GM23248 (cell line): ENCODE measurements around the gene TPO. TPM values are rescaled to one million over a fixed set of nuclear protein-coding genes. Genes with fewer than 3 reads are reported as not detected.

ENCODE experiments used
- DNase-seq: peaks from one replicate; pipeline ENCODE4 v3.0.0-alpha.2; 2015
- H2AFZ ChIP-seq: fragments of 200-600 bp; sonication (generic); 2 replicates; pipeline ENCODE4 v1.6.1; 2016; ENCODE audit warnings: antibody characterized with exemption
- H3F3A ChIP-seq: fragments of 200-600 bp; sonication (generic); 2 replicates; pipeline ENCODE4 v1.6.1; 2016; ENCODE audit warnings: mild to moderate bottlenecking, antibody characterized with exemption, mixed run types; ENCODE audit not compliant: insufficient read depth
- H3K27ac ChIP-seq: fragments of 200-600 bp; sonication (generic); 2 replicates; pipeline ENCODE4 v1.5.1; 2016; ENCODE audit warnings: mild to moderate bottlenecking
- H3K27me3 ChIP-seq: fragments of 200-600 bp; sonication (generic); replicated peaks from 2 replicates; pipeline ENCODE4 v1.6.1; 2016; ENCODE audit warnings: mild to moderate bottlenecking; ENCODE audit not compliant: insufficient read depth
- H3K36me3 ChIP-seq: fragments of 200-600 bp; sonication (generic); 2 replicates; pipeline ENCODE4 v1.6.1; 2016; ENCODE audit warnings: low read depth, mild to moderate bottlenecking
- H3K4me1 ChIP-seq: fragments of 200-600 bp; sonication (generic); 2 replicates; pipeline ENCODE4 v1.6.1; 2016; ENCODE audit warnings: mild to moderate bottlenecking; ENCODE audit not compliant: insufficient read depth
- H3K4me2 ChIP-seq: fragments of 200-600 bp; sonication (generic); one replicate; pipeline ENCODE4 v1.6.1; 2016; ENCODE audit warnings: mild to moderate bottlenecking; ENCODE audit not compliant: unreplicated experiment
- H3K4me3 ChIP-seq: fragments of 200-600 bp; sonication (generic); 2 replicates; pipeline ENCODE4 v1.5.1; 2016; ENCODE audit warnings: mild to moderate bottlenecking
- H3K79me2 ChIP-seq: fragments of 200-600 bp; sonication (generic); 2 replicates; pipeline ENCODE4 v1.6.1; 2016; ENCODE audit warnings: mild to moderate bottlenecking; ENCODE audit not compliant: insufficient read depth
- H3K9ac ChIP-seq: fragments of 200-600 bp; sonication (generic); 2 replicates; pipeline ENCODE4 v1.6.1; 2016; ENCODE audit warnings: mild to moderate bottlenecking
- H3K9me2 ChIP-seq: fragments of 200-600 bp; sonication (generic); 2 replicates; pipeline ENCODE4 v1.6.1; 2016; ENCODE audit warnings: mixed run types, mild to moderate bottlenecking, moderate library complexity; ENCODE audit not compliant: insufficient read depth
- H3K9me3 ChIP-seq: fragments of 200-600 bp; sonication (generic); one replicate; pipeline ENCODE4 v1.6.1; 2017; ENCODE audit warnings: low read depth
- H4K20me1 ChIP-seq: fragments of 200-600 bp; sonication (generic); 2 replicates; pipeline ENCODE4 v1.6.0; 2016; ENCODE audit not compliant: insufficient read depth
- EZH2 ChIP-seq: fragments of 200-600 bp; sonication (generic); IDR thresholded peaks from 2 replicates; pipeline ENCODE4 v1.6.1; 2018; ENCODE audit warnings: antibody characterized with exemption, mild to moderate bottlenecking; ENCODE audit not compliant: insufficient read depth, poor library complexity, severe bottlenecking
- EZH2phosphoT487 ChIP-seq: fragments of 200-600 bp; sonication (generic); IDR thresholded peaks from 2 replicates; pipeline ENCODE4 v1.6.1; 2018; ENCODE audit warnings: antibody characterized with exemption, moderate library complexity, mild to moderate bottlenecking, low read depth; ENCODE audit not compliant: insufficient read depth
- WGBS, 2 experiments: methylation state at CpG; one replicate each; pipeline ENCODE4 v1.1.6; 2015 to 2017; ENCODE audit warnings: low lambda C conversion rate in 2 of 2, low coverage in 1 of 2; ENCODE audit errors: missing lambda C conversion rate in 2 of 2; 5-methylcytosine and 5-hydroxymethylcytosine counted together
- in situ Hi-C: fragments of 300-500 bp; cut with MboI; formaldehyde crosslinking; loops from 2 replicates; pipeline ENCODE4 v1.15.0; 2020
- polyA plus RNA-seq: library from polyadenylated mRNA; unstranded; fragments of >200 nt; fragmentation: Nextera tagmentation; extraction: Ambion mirVana; gene quantifications from 2 replicates; pipeline ENCODE4 v1.2.1, GENCODE V29; 2016
- total RNA-seq: library from RNA; depleted of rRNA; stranded (reverse); fragments of >200 nt; shearing (Covaris generic); gene quantifications from 2 replicates; pipeline ENCODE4 v1.2.3, GENCODE V29; 2014; rRNA removed

Gene TPO
- not detected in 2 replicates for total RNA-seq
- not detected in 2 replicates for polyA plus RNA-seq

GRCh38 chr2:1413156-1413710 is at the start of gene TPO:
TPO (plus strand) TSS chr2:1413463; CDS start chr2:1414409, 946 bp downstream.
- 37 to 44% methylated on average over 15 of the region's 15 CpGs for WGBS, 2 experiments

GRCh38 chr2:1366546-1367134 is 46.6 kb upstream of the TPO start:
- H2AFZ ChIP-seq = no peak overlapping the region
- H3K4me3 ChIP-seq = no peak overlapping the region
- H3F3A ChIP-seq = no peaks in the 10 kb centered on the region
- in situ Hi-C loops = no loop called here
- no peak overlapping the region for H3K27ac ChIP-seq
- no peak overlapping the region for H3K4me2 ChIP-seq
- H3K36me3 ChIP-seq = no peaks in the 10 kb centered on the region
- H3K9ac ChIP-seq = no peak overlapping the region
- no peaks in the 10 kb centered on the region for H3K9me3 ChIP-seq
- H3K4me1 ChIP-seq = no peaks in the 10 kb centered on the region
- 47 to 52% methylated on average over 20 of the region's 20 CpGs for WGBS, 2 experiments
- no peak for DNase-seq
- H3K9me2 ChIP-seq = no peaks in the 10 kb centered on the region
- TF ChIP-seq EZH2phosphoT487 (no peak), EZH2 (no peak)
- H3K79me2 ChIP-seq = no peaks in the 10 kb centered on the region
- H3K27me3 ChIP-seq = no peaks in the 10 kb centered on the region
- no peaks in the 10 kb centered on the region for H4K20me1 ChIP-seq

More at GRCh38 chr2:1413156-1413710, at the start of gene TPO:
- Histone ChIP-seq H3F3A (peaks cover 6% of the 10 kb centered on the region; the same call in 1 of the 2 replicates), H3K4me2 (no peak within 1 kb of the TSS), H3K9ac (no peak within 1 kb of the TSS), H3K79me2 (no peaks in the 10 kb centered on the region), H3K27ac (no peak within 1 kb of the TSS), H3K9me2 (no peaks in the 10 kb centered on the region), H2AFZ (no peak within 1 kb of the TSS), H3K9me3 (no peaks in the 10 kb centered on the region), H3K36me3 (no peaks in the 10 kb centered on the region), H3K27me3 (no peaks in the 10 kb centered on the region), H3K4me1 (no peaks in the 10 kb centered on the region), H4K20me1 (no peaks in the 10 kb centered on the region), H3K4me3 (no peak within 1 kb of the TSS)
- TF ChIP-seq EZH2 (no peak), EZH2phosphoT487 (no peak)
- in situ Hi-C loops = no loop called here
- no peak for DNase-seq

GRCh38 chr2:1367601-1368000 is 45.7 kb upstream of the TPO start:
- Histone ChIP-seq H3K4me2 (no peak overlapping the region), H3K9me3 (no peaks in the 10 kb centered on the region), H3K9me2 (no peaks in the 10 kb centered on the region), H3K36me3 (no peaks in the 10 kb centered on the region), H3K9ac (no peak overlapping the region), H3K4me3 (no peak overlapping the region), H3K27ac (no peak overlapping the region), H3K4me1 (no peaks in the 10 kb centered on the region), H3F3A (no peaks in the 10 kb centered on the region), H3K27me3 (no peaks in the 10 kb centered on the region), H3K79me2 (no peaks in the 10 kb centered on the region), H2AFZ (no peak overlapping the region), H4K20me1 (no peaks in the 10 kb centered on the region)
- no peak for DNase-seq
- in situ Hi-C loops = no loop called here
- WGBS, 2 experiments = 13 to 16% methylated on average over 9 of the region's 9 CpGs
- no peak for TF ChIP-seq EZH2
- TF ChIP-seq EZH2phosphoT487 = no peak

GRCh38 chr2:1369905-1370304 is 43.4 kb upstream of the TPO start:
- Histone ChIP-seq H3K9me3 (no peaks in the 10 kb centered on the region), H3K4me2 (no peak overlapping the region), H3K27me3 (no peaks in the 10 kb centered on the region), H3K27ac (no peak overlapping the region), H3K36me3 (no peaks in the 10 kb centered on the region), H3K9ac (no peak overlapping the region), H3K4me1 (no peaks in the 10 kb centered on the region), H2AFZ (no peak overlapping the region), H3K9me2 (no peaks in the 10 kb centered on the region), H3F3A (no peaks in the 10 kb centered on the region), H4K20me1 (no peaks in the 10 kb centered on the region), H3K79me2 (no peaks in the 10 kb centered on the region), H3K4me3 (no peak overlapping the region)
- DNase-seq = no peak
- TF ChIP-seq EZH2phosphoT487 = no peak
- TF ChIP-seq EZH2 = no peak
- in situ Hi-C loops = no loop called here
- WGBS, 2 experiments = 38 to 42% methylated on average over 10 of the region's 10 CpGs
